Brain pericyte (primary cell): Measurements from ENCODE around the gene FAS.

ENCODE experiments used
- DNase-seq: peaks from one replicate; pipeline ENCODE4 v3.0.0-alpha.2; 2012; ENCODE audit warnings: low read depth, low spot score

FAS gene

DNA sequence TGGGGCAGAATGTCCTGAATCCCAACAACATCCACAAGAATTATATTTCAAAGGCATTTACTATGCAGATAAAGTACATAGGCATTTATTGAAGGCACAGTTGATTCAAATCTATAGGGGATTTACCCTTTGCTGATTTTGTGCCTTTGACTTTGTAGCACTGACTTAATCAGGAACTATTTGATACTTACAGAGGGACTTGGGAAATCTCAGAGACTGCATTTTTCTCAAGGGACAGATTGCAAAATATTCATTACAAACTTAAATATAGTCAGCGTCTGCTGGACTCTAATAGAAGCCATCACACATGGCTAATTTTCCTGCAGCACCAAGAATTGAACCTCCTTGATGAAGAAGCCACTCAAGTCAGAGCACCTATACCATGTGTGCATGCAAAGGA, 44.9 kb downstream of the FAS start:
- DNase-seq, result no peak

DNA sequence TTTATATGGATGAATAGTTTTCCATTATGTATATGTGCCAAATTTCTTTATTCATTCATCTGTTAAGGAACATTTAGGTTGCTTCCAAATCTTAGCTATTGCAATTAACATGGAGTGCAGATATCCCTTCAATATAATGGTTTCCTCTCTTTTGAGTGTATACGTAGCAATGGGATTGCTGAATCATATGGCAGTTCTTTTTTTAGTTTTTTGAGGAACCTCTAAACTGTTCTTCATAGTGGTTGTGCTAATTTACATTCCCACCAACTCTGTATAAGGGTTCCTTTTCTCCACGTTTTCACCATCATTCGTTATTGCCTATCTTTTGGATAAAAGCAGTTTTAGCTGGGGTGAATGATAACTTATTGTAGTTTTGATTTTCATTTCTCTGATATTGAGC, 46.5 kb downstream of the FAS start:
- no peak for DNase-seq

DNA sequence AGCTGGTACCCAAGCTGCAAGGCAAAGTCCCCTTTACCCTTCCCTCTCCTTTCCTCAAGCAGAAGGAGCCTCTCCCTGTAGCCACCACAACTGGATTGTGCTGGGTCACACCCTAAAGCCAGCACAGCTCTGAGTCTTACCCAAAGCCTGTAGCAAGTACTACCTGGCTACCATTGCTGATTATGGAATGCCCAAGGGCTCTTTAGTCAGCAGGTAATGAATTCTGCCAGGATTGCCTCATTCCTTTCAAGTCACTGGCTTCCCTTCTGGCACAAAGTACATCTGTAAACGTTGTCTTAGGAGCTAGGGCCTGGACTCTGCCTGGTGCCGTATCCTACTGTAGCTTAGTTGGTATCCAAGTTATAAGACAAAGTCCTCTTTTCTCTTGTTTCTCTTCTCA, 52.0 kb downstream of the FAS start:
- DNase-seq, result no peak

- no peak for DNase-seq
Measured at GRCh38 chr10:89043052-89043451, 52.5 kb downstream of the FAS start.

GRCh38 chr10:89047397-89047796, 56.8 kb downstream of the FAS start:
- DNase-seq, result no peak

DNA sequence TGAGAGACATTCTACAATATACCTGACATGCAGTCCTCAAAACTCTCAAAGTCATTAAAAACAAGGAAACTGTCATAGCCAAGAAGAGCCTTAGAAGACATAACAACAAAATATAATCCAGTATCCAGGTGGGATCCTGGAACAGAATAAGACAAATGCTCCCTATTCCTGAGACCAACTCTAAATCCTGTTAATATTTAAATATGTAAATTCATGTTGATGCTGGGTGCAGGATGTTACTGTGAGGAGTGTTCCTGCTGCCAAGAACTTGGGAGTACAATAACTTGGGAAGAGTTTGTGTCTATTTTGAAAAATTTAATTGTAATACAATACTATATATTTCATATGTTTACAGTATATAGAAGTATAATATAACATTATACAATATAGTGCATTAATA, 61.0 kb downstream of the FAS start:
- DNase-seq, result no peak

GRCh38 chr10:89053555-89053954, 63.0 kb downstream of the FAS start:
- DNase-seq, result no peak

GRCh38 chr10:89055159-89055558, 64.6 kb downstream of the FAS start:
- DNase-seq, result no peak

- no peak for DNase-seq
Measured at GRCh38 chr10:89062861-89063260, 72.3 kb downstream of the FAS start.

DNA sequence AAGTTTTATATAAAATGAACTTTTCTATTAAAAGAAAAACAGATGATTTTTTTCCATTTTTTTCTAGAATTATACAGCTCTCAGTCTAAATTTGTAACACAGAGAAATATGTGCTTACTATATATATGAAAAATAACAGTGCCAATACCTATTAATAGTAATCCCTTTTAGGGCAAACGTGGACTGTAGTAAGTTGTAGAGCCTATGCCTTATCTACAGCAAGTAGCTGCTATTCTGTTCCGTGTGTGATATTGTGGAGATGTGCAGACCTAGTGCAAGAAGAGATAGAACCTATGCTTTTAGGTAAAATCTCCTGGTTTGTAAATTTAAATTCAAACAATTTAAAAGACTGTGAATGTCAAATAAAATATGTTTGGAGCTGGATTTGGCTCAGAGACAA, 72.9 kb downstream of the FAS start:
- no peak for DNase-seq

DNA sequence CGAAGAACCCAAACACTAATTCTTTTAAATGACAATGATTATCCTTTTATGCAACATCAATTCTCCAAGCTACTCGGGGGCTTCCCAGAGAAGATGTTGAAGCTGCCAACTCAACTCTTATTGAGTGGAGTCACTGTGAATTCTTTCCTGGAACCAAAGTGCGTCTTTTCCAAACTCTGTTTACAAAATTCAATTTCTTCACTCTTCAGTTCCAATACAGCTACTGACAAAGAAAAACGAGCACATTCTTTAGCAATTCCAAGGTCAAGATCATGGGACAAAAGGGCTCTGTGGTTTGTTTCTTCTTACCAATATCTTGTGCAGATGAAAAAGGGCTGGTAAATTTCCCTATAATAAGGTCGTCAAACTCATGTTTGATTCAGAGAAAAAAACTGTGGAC, 74.2 kb downstream of the FAS start:
- peak; percentile 18 for DNase-seq
